Chondrocyte (in vitro differentiated cells): ENCODE data around the gene VGF. TPM values are rescaled to one million over a fixed set of nuclear protein-coding genes. Genes with fewer than 3 reads are reported as not detected.
A peak's percentile ranks its signal among the peaks of the same experiment; 100 is the strongest.

Source experiments
- DNase-seq: peaks from one replicate; pipeline ENCODE4 v3.0.0; 2021; ENCODE audit warnings: mixed read lengths, low spot score
- H3K27ac Mint-ChIP-seq: one replicate; pipeline ENCODE4 v1.8.0; 2021; ENCODE audit warnings: mild to moderate bottlenecking, moderate library complexity, mixed read lengths; ENCODE audit not compliant: unreplicated experiment
- H3K27me3 Mint-ChIP-seq: 2 replicates; pipeline ENCODE4 v1.8.0; 2021; ENCODE audit warnings: low read depth, mixed read lengths
- H3K36me3 Mint-ChIP-seq: 2 replicates; pipeline ENCODE4 v1.8.0; 2021; ENCODE audit warnings: low read depth, mixed read lengths
- H3K4me1 Mint-ChIP-seq: 2 replicates; pipeline ENCODE4 v1.8.0; 2021; ENCODE audit warnings: low read depth, mild to moderate bottlenecking, mixed read lengths
- H3K4me3 Mint-ChIP-seq: one replicate; pipeline ENCODE4 v1.8.0; 2021; ENCODE audit warnings: mild to moderate bottlenecking, moderate library complexity, mixed read lengths; ENCODE audit not compliant: unreplicated experiment
- H3K9me3 Mint-ChIP-seq: 2 replicates; pipeline ENCODE4 v1.8.0; 2021; ENCODE audit warnings: low read depth, mixed read lengths
- CTCF ChIP-seq: fragments of 200-600 bp; sonication (generic); IDR thresholded peaks from 2 replicates; pipeline ENCODE4 v1.5.0; 2021; ENCODE audit warnings: antibody characterized with exemption, mild to moderate bottlenecking, moderate library complexity
- total RNA-seq: library from RNA; stranded (reverse); gene quantifications from 3 replicates; pipeline ENCODE4 v1.2.1, GENCODE V29; 2021

Gene VGF
- total RNA-seq, 1 donor from 2014 or later: 0.22 TPM

DNA sequence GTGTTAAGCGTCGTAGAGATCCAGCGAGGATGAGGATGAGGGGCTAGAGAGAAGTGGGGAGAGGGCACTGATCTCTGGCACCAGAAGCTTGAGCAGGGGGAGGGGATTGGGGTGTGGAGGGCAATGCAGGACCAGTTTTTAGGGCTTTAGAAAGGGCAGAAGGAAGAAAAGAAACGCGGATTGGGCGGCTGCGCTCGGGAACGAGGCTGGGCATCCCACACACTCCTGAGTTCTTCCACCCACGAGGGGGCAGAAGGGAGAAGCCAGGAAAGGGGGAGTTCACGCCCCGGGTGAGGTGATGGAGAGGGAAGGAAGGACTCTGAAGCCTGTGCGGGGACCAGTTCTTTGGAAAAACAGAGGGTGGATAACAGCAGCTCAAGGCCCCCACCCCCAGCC is 6.1 kb upstream of the VGF start:
- Mint-ChIP-seq H3K27me3 (peaks cover 77% of the 10 kb centered on the region), H3K4me3 (no peak overlapping the region), H3K4me1 (peaks cover 39% of the 10 kb centered on the region), H3K36me3 (no peaks in the 10 kb centered on the region), H3K27ac (no peak overlapping the region), H3K9me3 (no peaks in the 10 kb centered on the region)
- peak; percentile 54 for TF ChIP-seq CTCF
- no peak for DNase-seq

DNA sequence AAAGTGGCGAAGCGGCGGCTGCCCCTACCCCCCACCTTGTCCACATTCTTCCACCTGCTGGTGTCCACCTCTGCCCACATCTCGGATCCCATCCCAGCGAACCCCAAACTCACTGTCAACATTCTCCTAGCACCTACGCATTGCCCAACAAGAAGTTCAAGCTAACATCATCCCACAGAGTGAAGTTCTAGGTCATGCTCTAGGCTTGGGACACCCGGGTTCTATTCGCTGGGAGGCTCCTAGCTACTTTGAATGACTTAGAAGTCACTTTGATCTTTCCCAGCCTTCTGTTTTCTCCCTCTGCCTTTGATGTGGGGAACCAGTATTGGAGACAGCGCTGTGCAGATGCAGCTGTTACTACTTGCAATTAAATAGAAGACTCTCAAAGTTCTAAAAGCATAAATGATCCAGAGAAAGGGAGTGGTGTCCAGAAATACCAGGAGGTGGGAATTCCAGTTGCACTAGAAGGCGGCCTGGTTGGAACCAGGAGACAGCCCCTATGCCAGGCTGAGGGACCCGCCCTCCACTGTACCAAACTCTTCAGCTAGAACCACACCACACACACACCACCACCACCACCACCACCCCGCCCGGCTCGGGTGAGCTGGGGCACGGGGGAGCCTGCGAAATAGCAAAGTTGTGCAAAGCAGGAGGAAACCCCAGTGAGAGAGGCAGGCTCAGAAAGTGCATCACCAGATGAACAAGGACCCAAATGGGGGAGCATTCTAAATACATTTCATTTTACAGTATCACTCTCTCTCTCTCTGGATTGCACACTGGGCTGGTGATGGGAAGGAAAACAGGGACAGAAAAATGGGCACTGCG is 5.5 kb upstream of the VGF start:
- H3K36me3 Mint-ChIP-seq: no peaks in the 10 kb centered on the region
- peaks cover 78% of the 10 kb centered on the region for H3K27me3 Mint-ChIP-seq
- H3K9me3 Mint-ChIP-seq: no peaks in the 10 kb centered on the region
- H3K4me1 Mint-ChIP-seq: peaks cover 44% of the 10 kb centered on the region
- H3K4me3 Mint-ChIP-seq: no peak overlapping the region
- DNase-seq: no peak
- no peak for TF ChIP-seq CTCF
- no peak overlapping the region for H3K27ac Mint-ChIP-seq

DNA sequence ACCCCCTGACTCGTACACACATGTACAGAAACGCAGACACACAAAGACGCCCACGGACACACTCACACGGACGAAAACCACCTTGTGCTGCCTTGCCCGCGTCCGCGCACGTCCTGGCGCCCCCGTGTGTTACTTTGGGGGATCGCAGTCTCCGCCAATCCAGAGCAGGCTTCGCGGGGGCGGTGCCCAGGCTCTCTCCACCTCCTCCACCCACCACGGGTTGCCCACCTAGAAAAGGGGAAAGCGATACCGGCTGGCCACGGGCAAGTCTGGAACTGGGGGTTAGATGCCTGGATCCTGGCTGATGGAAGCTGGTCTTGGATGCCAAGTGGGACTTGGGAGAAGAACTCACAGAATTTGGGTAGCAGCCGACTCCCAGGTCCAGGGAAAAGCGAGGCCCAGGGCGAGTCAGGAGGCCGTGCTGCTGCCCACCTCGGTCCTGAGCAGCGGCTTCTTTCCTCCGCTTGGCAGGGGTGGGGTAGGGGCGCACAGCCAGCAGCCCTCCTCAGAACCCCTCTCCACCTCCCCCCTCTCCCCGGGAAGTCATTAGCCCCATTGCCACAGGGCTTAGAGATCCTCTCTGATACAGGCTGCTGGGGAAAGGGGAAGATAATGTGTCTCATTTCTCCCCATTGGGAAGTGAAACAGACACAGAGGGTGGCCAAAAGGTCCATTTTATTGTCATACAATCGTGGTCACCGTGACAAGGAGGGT is 4.6 kb upstream of the VGF start:
- TF ChIP-seq CTCF: peak; percentile 88
- H3K36me3 Mint-ChIP-seq: peaks cover 2% of the 10 kb centered on the region
- H3K9me3 Mint-ChIP-seq: no peaks in the 10 kb centered on the region
- peak overlapping the region; percentile 15 for H3K4me3 Mint-ChIP-seq
- peaks cover 52% of the 10 kb centered on the region for H3K4me1 Mint-ChIP-seq
- H3K27me3 Mint-ChIP-seq: peaks cover 73% of the 10 kb centered on the region
- no peak overlapping the region for H3K27ac Mint-ChIP-seq
- DNase-seq: no peak

GRCh38 chr7:101169110-101169837 is 3.9 kb upstream of the VGF start:
- peaks cover 58% of the 10 kb centered on the region for H3K4me1 Mint-ChIP-seq
- H3K27me3 Mint-ChIP-seq: peaks cover 68% of the 10 kb centered on the region
- H3K4me3 Mint-ChIP-seq: peak overlapping the region; percentile 15

More at GRCh38 chr7:101169110-101169837, 3.9 kb upstream of the VGF start:
- H3K9me3 Mint-ChIP-seq: no peaks in the 10 kb centered on the region
- no peak overlapping the region for H3K27ac Mint-ChIP-seq
- TF ChIP-seq CTCF: no peak
- DNase-seq: no peak
- H3K36me3 Mint-ChIP-seq: peaks cover 2% of the 10 kb centered on the region
